HCT116 (cell line): ENCODE results near the gene SERPINH1. TPM values are rescaled to one million over a fixed set of nuclear protein-coding genes. Genes with fewer than 3 reads are reported as not detected.

Experiments
- ATAC-seq: fragments of 200-7000 bp; cut with Tn5 transposase; 2 replicates; pipeline ENCODE4 v1.9.1; 2020; ENCODE audit warnings: mild to moderate bottlenecking, moderate library complexity
- BruUV-seq: library from RNA; stranded (reverse); fragments of 400-500 nt; replicated peaks from 2 replicates; lab custom pipeline; 2021; lab: Mats Ljungman, UMichigan
- CTCF ChIA-PET: fragments of 300-600 bp; sonication (Branson Sonifier 250); formaldehyde crosslinking; loops from one replicate; lab custom pipeline; 2021; ENCODE audit warnings: antibody characterized with exemption; lab: Charles Lee
- POLR2A ChIA-PET: fragments of 300-600, 350-600 bp; sonication (Branson Sonifier 250); formaldehyde crosslinking; loops from one replicate; lab custom pipeline; 2021; ENCODE audit warnings: antibody characterized with exemption; lab: Charles Lee
- RAD21 ChIA-PET, 2 experiments: fragments of 300-600 bp; sonication (Branson Sonifier 250); formaldehyde crosslinking; loops; one replicate each; lab custom pipeline; 2023; ENCODE audit warnings: low total read pairs in 2 of 2; ENCODE audit not compliant: uncharacterized antibody in 2 of 2, unreplicated experiment in 2 of 2, low non-redundant PET in 1 of 2; lab: Charles Lee
- DNase-seq: peaks from one replicate; pipeline ENCODE4 v3.0.0-alpha.2; 2010; ENCODE audit warnings: low read depth, low spot score
- H2AFZ ChIP-seq: fragments of 200-600 bp; shearing (Covaris generic), sonication (generic); 2 replicates; pipeline ENCODE4 v1.6.1; 2017; ENCODE audit warnings: low read depth, mixed run types, mixed read lengths, antibody characterized with exemption, low read length; ENCODE audit not compliant: poor library complexity, severe bottlenecking
- H3K27ac ChIP-seq: 2 replicates; pipeline ENCODE4 v1.5.1; 2012; ENCODE audit warnings: low read depth, low read length
- H3K27me3 ChIP-seq: fragments of 200-600 bp; sonication (generic); 2 replicates; pipeline ENCODE4 v1.6.1; 2016; ENCODE audit warnings: mixed run types, low read length, mixed read lengths; ENCODE audit not compliant: insufficient read depth
- H3K36me3 ChIP-seq, 2 experiments: fragments of 200-500 bp in 1 of 2; fragments of 200-600 bp in 1 of 2; sonication (Bioruptor generic) in 1 of 2; sonication (generic) in 1 of 2; 2 replicates each; pipeline versions ENCODE4 v1.5.1 to v1.6.1; 2014 to 2016; ENCODE audit warnings: low read length in 2 of 2, inconsistent platforms in 1 of 2, mixed read lengths in 1 of 2, mixed run types in 1 of 2; ENCODE audit not compliant: insufficient read depth in 2 of 2, control insufficient read depth in 1 of 2
- H3K4me1 ChIP-seq, 2 experiments: fragments of 200-600 bp in 1 of 2; sonication (generic) in 1 of 2; 2 replicates each; pipeline versions ENCODE4 v1.5.1 to v1.6.1; 2012 to 2017; ENCODE audit warnings: low read length in 2 of 2, inconsistent platforms in 1 of 2, mild to moderate bottlenecking in 1 of 2, mixed read lengths in 1 of 2, mixed run types in 1 of 2, moderate library complexity in 1 of 2; ENCODE audit not compliant: insufficient read depth in 2 of 2, control insufficient read depth in 1 of 2
- H3K4me2 ChIP-seq: fragments of 200-600 bp; sonication (generic); 2 replicates; pipeline ENCODE4 v1.6.1; 2017; ENCODE audit warnings: mixed run types, low read length, mixed read lengths
- H3K4me3 ChIP-seq, 2 experiments: fragments of 200-600 bp in 1 of 2; sonication (generic) in 1 of 2; replicated peaks in 1 of 2; 2 replicates each; pipeline ENCODE4 v1.5.1; 2011 to 2016; ENCODE audit warnings: low read length in 2 of 2, control low read depth in 1 of 2, low read depth in 1 of 2, mild to moderate bottlenecking in 1 of 2, mixed read lengths in 1 of 2, mixed run types in 1 of 2
- H3K79me2 ChIP-seq: fragments of 200-600 bp; sonication (generic); 2 replicates; pipeline ENCODE4 v1.6.1; 2017; ENCODE audit warnings: mild to moderate bottlenecking, mixed run types, low read length, moderate library complexity, mixed read lengths; ENCODE audit not compliant: insufficient read depth
- H3K9ac ChIP-seq: fragments of 200-600 bp; sonication (generic); 2 replicates; pipeline ENCODE4 v1.6.1; 2016; ENCODE audit warnings: low read length, mixed read lengths
- H3K9me2 ChIP-seq: fragments of 200-600 bp; sonication (generic), shearing (Covaris generic); 2 replicates; pipeline ENCODE4 v1.6.1; 2017; ENCODE audit warnings: mixed run types, mild to moderate bottlenecking, moderate library complexity; ENCODE audit not compliant: insufficient read depth
- H3K9me3 ChIP-seq, 2 experiments: fragments of 200-500 bp in 1 of 2; fragments of 200-600 bp in 1 of 2; sonication (Bioruptor generic) in 1 of 2; sonication (generic) in 1 of 2; 2 replicates each; pipeline ENCODE4 v1.6.1; 2014 to 2017; ENCODE audit warnings: low read length in 2 of 2, mixed read lengths in 2 of 2, inconsistent platforms in 1 of 2, low read depth in 1 of 2, mild to moderate bottlenecking in 1 of 2, mixed run types in 1 of 2, moderate library complexity in 1 of 2; ENCODE audit not compliant: control insufficient read depth in 1 of 2, insufficient read depth in 1 of 2
- H4K20me1 ChIP-seq: fragments of 200-600 bp; sonication (generic), shearing (Covaris generic); 2 replicates; pipeline ENCODE4 v1.6.1; 2017; ENCODE audit warnings: mixed run types, mild to moderate bottlenecking, moderate library complexity; ENCODE audit not compliant: insufficient read depth
- CBX3 ChIP-seq: IDR thresholded peaks from 2 replicates; pipeline ENCODE4 v1.6.1; 2012; ENCODE audit warnings: low read depth
- EZH2 ChIP-seq: fragments of 200-600 bp; sonication (generic); IDR thresholded peaks from 2 replicates; pipeline ENCODE4 v1.6.1; 2017; ENCODE audit warnings: antibody characterized with exemption, mixed run types
- EZH2phosphoT487 ChIP-seq: fragments of 200-600 bp; IDR thresholded peaks from 2 replicates; pipeline ENCODE4 v1.6.1; 2018; ENCODE audit warnings: antibody characterized with exemption, borderline replicate concordance
- MAX ChIP-seq: IDR thresholded peaks from 2 replicates; pipeline ENCODE4 v1.6.1; 2012
- POLR2A ChIP-seq: IDR thresholded peaks from 2 replicates; pipeline ENCODE4 v1.7.0; 2011; ENCODE audit warnings: borderline replicate concordance; ENCODE audit not compliant: insufficient read depth, insufficient read length; ENCODE audit errors: extremely low read depth
- RAD21 ChIP-seq: IDR thresholded peaks from 2 replicates; pipeline ENCODE4 v1.6.1; 2012; ENCODE audit warnings: low read depth, mild to moderate bottlenecking
- SP1 ChIP-seq: IDR thresholded peaks from 2 replicates; pipeline ENCODE4 v1.6.1; 2012; ENCODE audit warnings: low read depth
- TCF7L2 ChIP-seq: IDR thresholded peaks from 2 replicates; pipeline ENCODE4 v1.7.0; 2011; ENCODE audit warnings: borderline replicate concordance, inconsistent platforms; ENCODE audit not compliant: insufficient read depth, insufficient read length; ENCODE audit errors: extremely low read depth
- ZFX ChIP-seq: fragments of 450-650 bp; IDR thresholded peaks from 2 replicates; pipeline ENCODE4 v1.6.1; 2017
- intact Hi-C: fragments of 100-400 bp; cut with micrococcal nuclease; formaldehyde crosslinking; loops from 2 replicates; pipeline ENCODE4 v1.10.0; 2022
- total RNA-seq: library from RNA; stranded (reverse); gene quantifications from one replicate; pipeline ENCODE4 v1.2.1, GENCODE V29; 2021; ENCODE audit not compliant: unreplicated experiment
- TF ChIP-seq, protein P1 (sequence below): IDR thresholded peaks from 2 replicates; pipeline ENCODE4 v1.6.1; 2011; ENCODE audit warnings: mild to moderate bottlenecking, low read length, moderate library complexity; ENCODE audit not compliant: insufficient replicate concordance; ENCODE audit errors: extremely low read depth

SERPINH1 gene
- total RNA-seq, 1 experiment from 2014 or later: 84.9 TPM

DNA sequence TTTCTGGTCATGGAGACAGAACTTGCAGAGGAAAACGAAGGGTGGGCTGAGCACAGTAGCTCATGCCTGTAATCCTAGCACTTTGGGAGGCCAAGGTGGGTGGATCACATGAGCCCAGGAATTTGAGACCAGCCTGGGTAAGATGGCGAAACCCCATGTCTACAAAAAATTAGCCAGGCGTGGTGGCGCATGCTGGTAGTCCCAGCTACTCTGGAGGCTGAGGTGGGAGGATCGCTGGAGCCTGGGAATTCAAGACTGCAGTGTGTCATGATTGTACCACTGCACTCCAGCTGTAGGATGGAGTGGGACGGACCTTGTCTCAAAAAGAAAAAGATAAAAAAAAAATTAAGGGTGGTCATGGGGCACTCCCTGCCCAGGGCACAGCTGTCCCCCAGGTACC is 5.9 kb downstream of the SERPINH1 start (continued):
- TF ChIP-seq RAD21: no peak
- TF ChIP-seq TCF7L2: no peak
- no peak for TF ChIP-seq MAX
- no peak for TF ChIP-seq CBX3

DNA sequence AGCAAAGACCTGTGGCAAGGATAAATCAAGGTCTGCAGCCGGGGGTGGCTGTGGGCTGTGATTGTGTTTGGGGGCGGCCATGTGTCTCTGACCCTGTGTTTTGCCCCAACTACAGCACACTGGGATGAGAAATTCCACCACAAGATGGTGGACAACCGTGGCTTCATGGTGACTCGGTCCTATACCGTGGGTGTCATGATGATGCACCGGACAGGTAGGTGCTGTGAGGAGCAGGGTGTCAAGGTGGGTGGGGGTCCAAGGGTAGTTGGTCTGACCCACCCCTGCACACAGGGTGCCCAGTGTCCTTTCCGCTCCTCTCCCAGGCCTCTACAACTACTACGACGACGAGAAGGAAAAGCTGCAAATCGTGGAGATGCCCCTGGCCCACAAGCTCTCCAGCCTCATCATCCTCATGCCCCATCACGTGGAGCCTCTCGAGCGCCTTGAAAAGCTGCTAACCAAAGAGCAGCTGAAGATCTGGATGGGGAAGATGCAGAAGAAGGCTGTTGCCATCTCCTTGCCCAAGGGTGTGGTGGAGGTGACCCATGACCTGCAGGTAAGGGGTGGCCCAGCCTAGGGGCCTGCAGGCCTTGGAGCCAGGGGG is 6.7 kb downstream of the SERPINH1 start:
- BruUV-seq: no TSS peak
- intact Hi-C loops: no loop called here
- Histone ChIP-seq H2AFZ (no peak overlapping the region), H3K27me3 (no peaks in the 10 kb centered on the region), H3K4me1 (peaks cover 10 to 22% of the 10 kb centered on the region in 2 experiments), H3K4me3 (no peak overlapping the region), H3K79me2 (peaks cover 38% of the 10 kb centered on the region), H3K4me2 (no peak overlapping the region), H3K36me3 (peaks cover 33 to 58% of the 10 kb centered on the region in 2 experiments), H3K9ac (no peak overlapping the region), H3K9me3 (no peaks in the 10 kb centered on the region), H3K9me2 (no peaks in the 10 kb centered on the region), H4K20me1 (no peaks in the 10 kb centered on the region)
- ChIA-PET POLR2A (no interaction called here), RAD21 (no interaction called here)
- DNase-seq: no peak
- no peak for ATAC-seq
- TF ChIP-seq POLR2A: no peak
- TF ChIP-seq, all 23 proteins: peak for 0
- no peak overlapping the region for H3K27ac ChIP-seq
- CTCF ChIA-PET: no interaction called here

DNA sequence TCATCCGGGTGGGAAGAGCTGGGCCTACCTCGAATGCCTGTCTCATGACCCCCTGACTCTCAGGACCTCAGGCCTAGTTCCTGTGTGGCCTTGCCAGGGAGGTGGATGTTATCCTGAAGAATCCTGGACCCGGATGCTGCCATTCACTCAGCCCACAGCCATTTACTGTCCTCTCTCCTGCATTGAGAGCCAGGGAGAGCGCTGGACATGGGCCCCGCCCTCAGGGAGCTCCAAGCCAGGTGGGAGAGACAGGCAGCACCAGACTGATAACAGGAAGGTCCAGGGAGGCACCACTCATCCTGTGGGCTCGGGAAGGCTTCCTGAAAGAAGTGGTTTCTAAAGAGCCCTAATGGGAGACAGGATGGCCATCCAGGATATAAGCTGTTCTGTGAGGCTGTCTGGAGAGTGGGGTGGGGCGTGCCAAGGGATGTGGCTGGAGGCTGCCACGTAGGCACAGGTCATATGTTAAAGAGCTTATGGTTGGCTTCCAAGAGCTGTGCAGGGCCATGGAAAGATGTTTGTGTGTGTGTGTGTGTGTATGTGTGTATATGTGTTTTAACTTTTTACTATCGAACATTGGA is 8.6 kb downstream of the SERPINH1 start:
- Histone ChIP-seq H3K79me2 (peaks cover 19% of the 10 kb centered on the region), H2AFZ (no peak overlapping the region), H3K4me3 (no peak overlapping the region), H3K9me3 (no peaks in the 10 kb centered on the region), H3K9me2 (no peaks in the 10 kb centered on the region), H3K27ac (no peak overlapping the region), H3K9ac (no peak overlapping the region), H3K27me3 (no peaks in the 10 kb centered on the region), H4K20me1 (no peaks in the 10 kb centered on the region), H3K4me1 (peaks cover 0 to 3% of the 10 kb centered on the region in 2 experiments; a peak in 3 of 4 replicates), H3K36me3 (peaks cover 33 to 53% of the 10 kb centered on the region in 2 experiments)
- ChIA-PET POLR2A (interaction anchor here (1.4 kb wide), 1 partner anchor 9 kb away, joined by 3 read pairs; the partner anchor contains the start of gene SERPINH1), CTCF (no interaction called here), RAD21 (no interaction called here)
- DNase-seq (no peak), ATAC-seq (no peak)
- BruUV-seq: no TSS peak
- intact Hi-C loops: no loop called here
- TF ChIP-seq ZFX (no peak), SP1 (no peak), EZH2phosphoT487 (no peak), EZH2 (no peak), CBX3 (no peak), RAD21 (no peak)
- TF ChIP-seq, protein P1, sequence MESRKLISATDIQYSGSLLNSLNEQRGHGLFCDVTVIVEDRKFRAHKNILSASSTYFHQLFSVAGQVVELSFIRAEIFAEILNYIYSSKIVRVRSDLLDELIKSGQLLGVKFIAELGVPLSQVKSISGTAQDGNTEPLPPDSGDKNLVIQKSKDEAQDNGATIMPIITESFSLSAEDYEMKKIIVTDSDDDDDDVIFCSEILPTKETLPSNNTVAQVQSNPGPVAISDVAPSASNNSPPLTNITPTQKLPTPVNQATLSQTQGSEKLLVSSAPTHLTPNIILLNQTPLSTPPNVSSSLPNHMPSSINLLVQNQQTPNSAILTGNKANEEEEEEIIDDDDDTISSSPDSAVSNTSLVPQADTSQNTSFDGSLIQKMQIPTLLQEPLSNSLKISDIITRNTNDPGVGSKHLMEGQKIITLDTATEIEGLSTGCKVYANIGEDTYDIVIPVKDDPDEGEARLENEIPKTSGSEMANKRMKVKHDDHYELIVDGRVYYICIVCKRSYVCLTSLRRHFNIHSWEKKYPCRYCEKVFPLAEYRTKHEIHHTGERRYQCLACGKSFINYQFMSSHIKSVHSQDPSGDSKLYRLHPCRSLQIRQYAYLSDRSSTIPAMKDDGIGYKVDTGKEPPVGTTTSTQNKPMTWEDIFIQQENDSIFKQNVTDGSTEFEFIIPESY: no peak
- TF ChIP-seq, all 23 proteins: peak for 0
- H3K4me2 ChIP-seq: no peak overlapping the region
